RWPE2 (cell line): ENCODE measurements around the gene ASCC1.

Experiments
- ATAC-seq: fragments of 200-7000 bp; cut with Tn5 transposase; 3 replicates; pipeline ENCODE4 v1.9.1; 2021; ENCODE audit warnings: low read depth
- DNase-seq: peaks from one replicate; pipeline ENCODE4 v3.0.0-alpha.2; 2020; ENCODE audit warnings: low spot score
- H3K27ac ChIP-seq: fragments of 450-650 bp; 2 replicates; pipeline ENCODE4 v1.5.1; 2017; ENCODE audit warnings: mild to moderate bottlenecking; ENCODE audit not compliant: poor library complexity, severe bottlenecking
- H3K27me3 ChIP-seq: fragments of 250-450 bp; sonication (Bioruptor Pico); 2 replicates; pipeline ENCODE4 v1.5.1; 2021; ENCODE audit warnings: mild to moderate bottlenecking, moderate library complexity; ENCODE audit not compliant: insufficient read depth, poor library complexity, severe bottlenecking
- H3K36me3 ChIP-seq: fragments of 250-450 bp; sonication (Bioruptor Pico); 2 replicates; pipeline ENCODE4 v1.5.1; 2020; ENCODE audit warnings: low read depth, mild to moderate bottlenecking, moderate library complexity
- H3K4me1 ChIP-seq: fragments of 250-450 bp; sonication (Bioruptor Pico); 2 replicates; pipeline ENCODE4 v1.5.1; 2021; ENCODE audit warnings: mild to moderate bottlenecking, moderate library complexity; ENCODE audit not compliant: insufficient read depth, poor library complexity, severe bottlenecking
- H3K4me3 ChIP-seq: fragments of 250-450 bp; sonication (Bioruptor Pico); 2 replicates; pipeline ENCODE4 v1.5.1; 2021; ENCODE audit warnings: mild to moderate bottlenecking, moderate library complexity; ENCODE audit not compliant: severe bottlenecking
- H3K9me3 ChIP-seq: fragments of 250-450 bp; sonication (Bioruptor Pico); 2 replicates; pipeline ENCODE4 v1.5.1; 2021; ENCODE audit warnings: mild to moderate bottlenecking, moderate library complexity; ENCODE audit not compliant: severe bottlenecking
- TF ChIP-seq, protein P1 (sequence below): fragments of 450-650 bp; IDR thresholded peaks from one replicate; pipeline ENCODE4 v1.5.1; 2017; ENCODE audit warnings: mild to moderate bottlenecking, moderate library complexity; ENCODE audit not compliant: poor library complexity, severe bottlenecking

Gene ASCC1

DNA sequence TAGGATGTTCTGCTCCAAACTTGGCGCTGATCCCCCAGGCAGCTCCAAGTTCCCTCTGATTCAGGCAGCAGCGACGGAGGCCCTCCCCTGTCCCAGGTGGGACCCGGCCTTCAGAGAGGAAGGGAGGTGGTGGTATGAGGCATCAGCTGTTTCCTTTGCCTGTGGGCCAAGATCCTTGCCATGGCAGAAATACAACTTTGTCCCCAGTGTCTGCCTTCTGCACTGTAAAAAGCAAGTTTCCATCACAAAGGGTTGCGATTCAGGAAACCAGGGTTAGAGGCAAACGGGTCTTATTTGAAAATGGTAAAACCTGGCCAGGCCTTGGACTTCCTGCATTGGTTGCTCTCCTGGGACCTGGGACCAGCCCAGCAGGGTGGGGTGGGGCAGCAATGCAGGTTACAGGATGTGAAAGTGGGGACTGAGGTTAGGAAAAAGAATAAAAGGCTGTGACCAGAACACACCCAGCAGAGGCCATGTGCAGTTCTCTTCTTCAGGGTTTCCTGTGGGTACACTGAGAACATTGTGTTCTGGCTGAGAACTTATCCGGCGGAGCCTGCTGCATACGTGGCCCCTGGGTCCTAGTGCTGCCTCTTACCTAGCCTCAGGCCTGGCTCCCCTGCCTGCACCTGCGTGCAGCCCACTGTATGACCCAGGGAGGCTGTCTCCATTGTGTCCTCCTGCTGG, 32.5 kb upstream of the ASCC1 start:
- Histone ChIP-seq H3K9me3 (no peaks in the 10 kb centered on the region), H3K4me3 (no peak overlapping the region), H3K36me3 (no peaks in the 10 kb centered on the region), H3K27ac (peak overlapping the region; percentile 99), H3K4me1 (peaks cover 61% of the 10 kb centered on the region), H3K27me3 (no peaks in the 10 kb centered on the region)
- TF ChIP-seq, protein P1, sequence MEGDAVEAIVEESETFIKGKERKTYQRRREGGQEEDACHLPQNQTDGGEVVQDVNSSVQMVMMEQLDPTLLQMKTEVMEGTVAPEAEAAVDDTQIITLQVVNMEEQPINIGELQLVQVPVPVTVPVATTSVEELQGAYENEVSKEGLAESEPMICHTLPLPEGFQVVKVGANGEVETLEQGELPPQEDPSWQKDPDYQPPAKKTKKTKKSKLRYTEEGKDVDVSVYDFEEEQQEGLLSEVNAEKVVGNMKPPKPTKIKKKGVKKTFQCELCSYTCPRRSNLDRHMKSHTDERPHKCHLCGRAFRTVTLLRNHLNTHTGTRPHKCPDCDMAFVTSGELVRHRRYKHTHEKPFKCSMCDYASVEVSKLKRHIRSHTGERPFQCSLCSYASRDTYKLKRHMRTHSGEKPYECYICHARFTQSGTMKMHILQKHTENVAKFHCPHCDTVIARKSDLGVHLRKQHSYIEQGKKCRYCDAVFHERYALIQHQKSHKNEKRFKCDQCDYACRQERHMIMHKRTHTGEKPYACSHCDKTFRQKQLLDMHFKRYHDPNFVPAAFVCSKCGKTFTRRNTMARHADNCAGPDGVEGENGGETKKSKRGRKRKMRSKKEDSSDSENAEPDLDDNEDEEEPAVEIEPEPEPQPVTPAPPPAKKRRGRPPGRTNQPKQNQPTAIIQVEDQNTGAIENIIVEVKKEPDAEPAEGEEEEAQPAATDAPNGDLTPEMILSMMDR = no peak
- DNase-seq (peak; percentile 87), ATAC-seq (peak; percentile 81)

DNA sequence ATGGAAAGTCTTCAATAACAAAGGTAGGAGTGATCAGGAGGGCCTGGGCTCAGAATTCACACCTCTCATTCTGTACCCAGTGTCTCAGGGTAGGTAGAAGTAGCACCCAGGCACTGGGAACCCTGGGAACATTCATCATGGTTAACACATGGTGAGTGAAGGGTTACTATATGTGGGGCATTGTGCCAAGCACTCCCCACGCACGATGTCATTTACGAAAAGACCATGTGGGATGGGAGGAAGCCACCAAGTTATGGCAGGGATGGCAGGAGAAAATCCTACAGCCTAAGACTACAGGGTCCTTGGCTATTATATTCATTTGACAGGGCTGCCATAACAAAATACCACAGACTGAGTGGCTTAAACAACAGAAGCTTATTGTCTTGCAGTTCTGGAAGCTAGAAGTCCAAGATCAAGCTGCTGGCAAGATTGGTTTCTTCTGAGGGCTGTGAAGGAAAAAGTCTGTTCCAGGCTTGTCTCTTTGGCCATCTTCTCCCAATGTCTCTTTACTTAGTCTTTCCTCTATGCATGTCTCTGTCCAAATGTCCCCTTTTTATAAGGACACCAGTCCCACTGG, 30.0 kb upstream of the ASCC1 start:
- Histone ChIP-seq H3K4me3 (no peak overlapping the region), H3K27ac (peak overlapping the region; percentile 99), H3K27me3 (no peaks in the 10 kb centered on the region), H3K4me1 (peaks cover 71% of the 10 kb centered on the region), H3K36me3 (no peaks in the 10 kb centered on the region), H3K9me3 (no peaks in the 10 kb centered on the region)
- DNase-seq = no peak
- TF ChIP-seq, protein P1 = no peak
- ATAC-seq = no peak

DNA sequence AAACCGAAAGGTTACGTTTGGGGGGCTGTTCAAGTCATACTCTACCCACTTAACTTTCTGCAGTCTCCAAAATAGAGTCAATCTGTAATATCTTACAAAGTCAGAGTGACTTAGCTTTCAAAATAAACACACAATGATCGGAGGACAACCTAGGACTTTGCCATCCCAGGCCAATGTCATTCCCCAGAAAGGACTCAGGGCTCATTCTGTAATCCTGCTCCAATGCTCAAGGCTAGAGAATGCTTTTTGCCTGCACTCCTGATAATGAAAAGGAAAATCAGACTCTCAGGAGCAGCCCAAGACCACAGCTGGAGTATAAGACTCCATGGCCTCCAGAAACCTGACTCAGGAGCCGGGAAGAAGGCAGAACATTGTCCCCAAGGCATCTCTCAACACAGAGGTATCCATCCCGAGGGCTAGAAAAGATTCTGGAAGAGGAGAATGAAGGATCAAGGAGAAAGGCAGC, 28.5 kb upstream of the ASCC1 start:
- DNase-seq (no peak), ATAC-seq (no peak)
- Histone ChIP-seq H3K9me3 (no peaks in the 10 kb centered on the region), H3K4me3 (no peak overlapping the region), H3K36me3 (no peaks in the 10 kb centered on the region), H3K27ac (peak overlapping the region; percentile 99), H3K27me3 (no peaks in the 10 kb centered on the region), H3K4me1 (peaks cover 65% of the 10 kb centered on the region)
- TF ChIP-seq, protein P1 = no peak

DNA sequence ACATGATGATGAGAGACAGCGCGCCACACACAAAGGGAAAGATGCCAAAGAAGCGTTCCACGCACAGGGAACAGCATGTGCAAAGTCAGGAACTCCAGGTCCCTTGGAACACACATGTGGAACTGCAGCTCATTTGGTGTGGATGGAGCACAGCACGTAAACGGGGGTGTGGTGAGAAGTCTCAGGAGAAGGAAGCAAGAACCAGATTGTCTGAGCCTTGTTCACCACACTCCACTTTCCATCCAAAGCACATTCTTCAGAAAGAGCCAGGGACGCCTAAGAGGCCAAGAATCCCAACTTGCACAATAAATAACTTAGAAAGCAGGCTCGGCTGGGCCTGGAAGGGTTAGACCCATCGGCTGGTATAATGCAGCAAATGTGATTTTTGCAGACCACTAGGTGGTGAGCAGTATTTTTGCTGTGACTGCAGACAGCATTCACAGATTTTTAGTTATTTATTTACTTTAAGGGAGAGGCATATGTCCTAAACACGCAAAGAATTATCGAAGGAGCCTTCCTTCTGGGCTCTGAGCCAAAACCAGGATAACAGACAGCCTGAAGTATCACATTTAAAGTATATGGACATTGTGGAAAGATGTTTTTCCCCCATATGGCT, 27.9 kb upstream of the ASCC1 start:
- Histone ChIP-seq H3K36me3 (no peaks in the 10 kb centered on the region), H3K9me3 (no peaks in the 10 kb centered on the region), H3K4me3 (no peak overlapping the region), H3K27ac (peak overlapping the region; percentile 99), H3K27me3 (no peaks in the 10 kb centered on the region), H3K4me1 (peaks cover 58% of the 10 kb centered on the region)
- ATAC-seq = peak; percentile 67
- no peak for DNase-seq
- TF ChIP-seq, protein P1 = peak; percentile 71

DNA sequence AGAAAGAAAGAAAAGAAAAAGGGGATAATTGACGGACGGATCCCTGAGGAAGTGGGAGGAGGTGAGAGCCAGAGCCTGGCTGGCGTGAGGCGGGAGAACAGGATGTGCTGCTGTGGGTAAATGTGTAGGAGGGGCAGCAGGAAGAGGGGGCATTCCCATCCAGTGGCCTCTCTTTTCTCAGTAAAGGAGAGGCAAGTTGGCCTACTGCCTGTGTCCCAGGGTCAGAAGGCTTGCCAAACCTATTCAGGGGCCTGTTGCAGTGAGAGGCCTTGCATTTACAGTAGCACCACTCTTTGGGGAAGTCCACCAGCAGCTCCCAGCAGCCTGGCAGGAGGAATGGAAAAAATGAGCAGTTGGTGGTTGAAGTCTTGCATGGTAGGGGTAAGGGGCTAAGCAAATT, 26.6 kb upstream of the ASCC1 start:
- DNase-seq (no peak), ATAC-seq (no peak)
- TF ChIP-seq, protein P1 = no peak
- peak overlapping the region; percentile 99 for H3K27ac ChIP-seq
- H3K9me3 ChIP-seq = no peaks in the 10 kb centered on the region
- no peaks in the 10 kb centered on the region for H3K27me3 ChIP-seq
- H3K4me3 ChIP-seq = no peak overlapping the region
- H3K4me1 ChIP-seq = peaks cover 46% of the 10 kb centered on the region
- H3K36me3 ChIP-seq = no peaks in the 10 kb centered on the region
